GM21390 (cell line): ENCODE measurements around the gene CSTPP1.
"Not testable (repeated sequence)": the region's sequence is repeated elsewhere in the genome, so short reads cannot be mapped to it uniquely, and the experiment has no call there.

Experiments
- ATAC-seq: cut with Tn5 transposase; IDR thresholded peaks from one replicate; pipeline ENCODE4 v1.9.1; 2021; ENCODE audit not compliant: unreplicated experiment

Gene CSTPP1

DNA sequence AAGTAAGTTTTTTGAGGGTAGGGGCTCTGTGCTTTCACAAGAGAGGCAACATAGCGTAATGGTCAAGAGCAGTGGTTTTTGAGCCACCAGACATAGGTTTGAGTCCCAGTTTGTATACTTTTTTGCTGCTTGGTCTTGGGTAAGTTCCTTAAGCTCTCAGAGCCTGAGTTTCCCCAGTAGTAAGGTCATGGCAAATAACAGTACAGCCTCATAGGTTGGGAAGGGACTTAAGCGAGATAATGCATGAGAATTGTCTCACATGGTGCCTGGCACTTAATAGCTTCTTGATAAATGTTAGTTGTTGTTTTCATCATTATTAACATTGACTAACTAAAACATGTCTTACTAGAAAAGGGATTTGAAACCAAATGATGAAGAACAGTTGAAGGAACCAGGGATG lies 157.0 kb downstream of the CSTPP1 start:
- no peak for ATAC-seq

- not testable (repeated sequence) for ATAC-seq
These were observed 160.3 kb downstream of the CSTPP1 start for GRCh38 chr11:47096871-47097270.

DNA sequence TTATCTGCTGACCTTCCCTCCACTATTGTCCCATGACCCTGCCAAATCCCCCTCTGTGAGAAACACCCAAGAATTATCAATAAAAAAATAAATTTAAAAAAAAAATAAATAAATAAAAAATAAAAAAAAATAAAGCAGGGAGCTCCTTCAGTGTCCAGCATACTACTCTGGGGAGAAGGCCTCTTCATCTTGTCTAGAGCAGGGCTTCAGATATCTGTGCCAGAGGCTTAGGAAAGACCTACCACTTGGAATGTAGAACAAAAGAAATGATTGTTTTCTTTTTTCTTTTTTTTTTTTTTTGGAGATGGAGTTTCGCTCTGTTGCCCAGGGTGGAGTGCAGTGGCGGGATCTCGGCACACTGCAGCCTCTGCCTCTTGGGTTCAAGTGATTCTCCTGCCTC lies 161.7 kb downstream of the CSTPP1 start:
- ATAC-seq = not testable (repeated sequence)

GRCh38 chr11:47099214-47099917 lies 162.8 kb downstream of the CSTPP1 start:
- no peak for ATAC-seq

DNA sequence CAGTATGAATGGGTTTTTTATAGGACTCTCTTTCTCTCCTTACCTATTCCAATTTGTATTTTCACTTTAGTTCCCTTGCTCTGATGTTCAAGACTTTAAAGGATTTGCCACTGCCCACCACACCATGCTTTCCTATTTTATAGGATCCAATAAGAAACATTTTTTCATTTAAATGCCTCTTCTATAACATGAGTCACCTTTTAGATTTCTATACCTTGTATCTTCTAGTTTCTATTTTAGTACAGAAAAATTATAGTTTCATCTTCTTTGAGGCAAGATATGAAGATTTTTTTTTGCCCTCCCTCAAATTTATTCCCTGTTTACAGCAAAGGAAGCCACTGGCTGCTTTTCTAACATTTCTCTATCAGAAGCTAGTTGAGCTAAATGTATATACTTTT lies 163.4 kb downstream of the CSTPP1 start:
- ATAC-seq = no peak

DNA sequence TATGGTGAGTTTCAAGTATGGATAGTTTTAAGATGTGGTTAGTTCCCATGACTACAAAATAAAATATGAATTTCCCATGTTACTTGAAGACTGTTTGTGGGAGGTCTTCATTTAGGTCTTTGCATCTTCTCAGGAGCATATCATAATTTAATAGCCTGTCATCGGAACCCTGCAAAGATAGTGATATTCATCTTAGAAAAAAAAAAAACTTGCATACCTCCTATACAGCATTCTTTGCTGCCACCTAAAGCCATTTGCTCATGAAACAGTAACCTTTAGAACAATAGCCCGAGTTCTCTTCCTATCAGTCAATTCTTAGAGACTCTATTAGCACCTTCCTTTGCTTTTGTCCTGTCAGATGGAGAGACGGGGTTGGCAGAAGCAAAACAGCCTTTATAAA lies 164.8 kb downstream of the CSTPP1 start:
- no peak for ATAC-seq

DNA sequence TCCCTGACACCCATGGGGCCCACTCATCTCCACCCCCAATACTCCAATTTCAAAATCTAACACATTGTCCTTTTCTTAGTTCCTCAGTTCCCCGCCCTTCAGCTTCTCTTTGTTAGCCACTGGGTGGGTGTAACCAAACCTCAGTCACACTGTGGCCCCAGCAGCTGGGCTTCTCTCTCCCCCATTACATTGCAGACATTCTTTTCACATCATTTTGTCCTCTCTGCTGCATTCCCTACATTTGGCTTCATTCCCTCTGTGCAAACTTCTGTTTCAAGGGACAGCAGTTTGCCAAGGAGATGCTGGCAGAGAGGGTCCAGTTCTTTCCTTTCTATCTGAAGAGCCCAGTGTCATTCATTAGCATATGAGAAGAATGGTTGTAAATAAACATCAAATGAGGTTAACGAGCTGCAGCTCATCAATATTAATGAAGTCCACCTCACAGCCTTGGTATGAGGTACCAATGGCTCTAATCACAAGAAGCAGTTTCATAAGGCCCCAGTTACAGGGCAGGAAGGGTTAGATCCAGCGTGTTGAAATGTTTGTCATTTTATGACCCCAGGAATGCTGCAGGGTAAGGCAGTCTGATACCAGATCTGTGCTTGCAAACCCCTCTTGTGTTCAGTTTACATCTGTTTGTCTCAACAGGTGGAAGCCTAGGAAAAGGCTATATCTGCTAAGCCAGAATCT lies 167.8 kb downstream of the CSTPP1 start:
- ATAC-seq = no peak

GRCh38 chr11:47105541-47105940 lies 169.0 kb downstream of the CSTPP1 start:
- ATAC-seq = no peak

DNA sequence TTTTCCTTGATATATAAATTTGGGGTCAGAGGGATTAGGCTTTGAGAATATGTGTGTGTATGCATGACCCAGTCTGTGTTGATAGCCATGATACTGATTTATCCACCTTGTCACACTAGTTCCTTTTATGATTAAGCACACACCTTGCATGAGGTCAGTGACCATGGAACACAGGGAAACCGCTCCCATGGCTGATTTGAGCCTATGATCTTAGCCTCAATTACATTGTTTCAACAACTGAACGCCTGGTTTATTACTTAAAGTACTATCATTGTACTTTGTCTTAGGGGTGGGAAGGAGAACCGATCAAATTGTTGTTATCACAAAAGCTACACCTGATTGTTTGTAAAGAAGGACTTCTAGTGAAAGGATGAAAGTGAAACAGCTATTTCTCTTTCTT lies 169.4 kb downstream of the CSTPP1 start:
- no peak for ATAC-seq

- no peak for ATAC-seq
These were observed 170.3 kb downstream of the CSTPP1 start for GRCh38 chr11:47106798-47107411.

GRCh38 chr11:47107744-47108143 lies 171.2 kb downstream of the CSTPP1 start:
- ATAC-seq = no peak

DNA sequence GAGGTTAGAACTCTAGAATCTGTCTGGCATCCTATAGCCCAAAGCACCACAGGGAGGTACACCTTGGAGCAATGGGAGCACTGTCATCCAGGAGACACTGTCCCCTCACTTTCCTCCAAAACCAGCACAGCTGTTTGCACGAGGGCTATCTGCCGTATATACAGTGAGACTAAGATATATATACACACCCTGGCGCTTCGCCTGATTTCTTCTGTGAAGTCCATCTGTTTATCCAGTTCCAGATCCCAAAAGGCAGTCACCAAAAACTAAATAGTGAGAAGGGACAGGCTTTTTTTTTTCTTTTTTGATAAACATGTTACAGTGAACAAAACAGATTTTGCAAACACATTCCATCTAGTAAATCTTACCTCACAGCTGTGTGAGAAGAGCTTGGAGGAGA lies 171.7 kb downstream of the CSTPP1 start:
- no peak for ATAC-seq

GRCh38 chr11:47109051-47109726 lies 172.6 kb downstream of the CSTPP1 start:
- ATAC-seq = peak; percentile 43

DNA sequence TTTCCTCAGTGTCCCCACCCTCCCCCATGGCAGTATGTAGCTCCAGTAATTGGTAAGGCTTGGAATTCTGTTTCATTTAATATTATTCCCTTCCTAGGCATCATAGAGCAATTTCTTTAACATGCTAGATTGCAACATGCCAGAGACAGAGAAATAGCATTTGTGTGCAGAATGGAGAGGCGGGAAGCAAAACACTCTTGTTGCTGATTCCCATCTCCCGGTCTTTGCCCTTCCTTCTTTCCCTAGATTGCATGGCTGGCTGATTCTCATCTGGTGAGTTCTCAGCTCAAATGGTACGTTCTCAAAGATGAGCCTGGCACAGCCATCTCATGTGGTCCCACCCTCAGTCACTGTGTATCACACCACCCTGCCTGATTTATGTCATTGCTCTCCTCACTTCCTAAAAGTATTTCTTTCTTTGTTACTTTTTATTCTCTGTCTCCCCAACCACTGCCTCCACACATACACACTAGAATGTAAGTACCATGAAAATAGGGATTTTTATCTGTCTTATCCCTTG lies 173.2 kb downstream of the CSTPP1 start:
- no peak for ATAC-seq

DNA sequence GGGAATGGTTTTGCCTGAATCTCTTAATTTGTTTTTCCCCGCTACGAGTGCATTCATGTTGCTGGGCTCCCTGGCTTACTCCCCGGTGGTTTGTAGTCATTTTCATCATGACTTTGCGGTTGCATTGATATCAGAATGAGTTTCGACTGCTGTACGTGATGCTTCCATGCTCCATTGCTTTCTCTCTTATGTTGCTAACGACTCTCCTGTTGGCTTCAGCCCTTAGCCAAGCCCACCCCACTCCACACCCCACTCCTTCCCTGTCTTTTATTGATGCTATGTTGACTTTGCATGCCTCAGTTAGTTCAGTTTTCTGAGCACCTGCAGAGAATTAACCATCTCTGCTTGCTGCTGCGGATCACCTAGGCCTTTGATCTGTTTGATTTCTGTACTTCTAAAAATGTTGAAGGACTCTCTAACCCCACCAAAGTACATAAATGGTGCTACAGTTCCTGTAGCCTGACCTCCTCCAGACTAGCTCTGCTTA lies 174.8 kb downstream of the CSTPP1 start:
- ATAC-seq = peak; percentile 90

GRCh38 chr11:47112941-47113340 lies 176.4 kb downstream of the CSTPP1 start:
- ATAC-seq = not testable (repeated sequence)

DNA sequence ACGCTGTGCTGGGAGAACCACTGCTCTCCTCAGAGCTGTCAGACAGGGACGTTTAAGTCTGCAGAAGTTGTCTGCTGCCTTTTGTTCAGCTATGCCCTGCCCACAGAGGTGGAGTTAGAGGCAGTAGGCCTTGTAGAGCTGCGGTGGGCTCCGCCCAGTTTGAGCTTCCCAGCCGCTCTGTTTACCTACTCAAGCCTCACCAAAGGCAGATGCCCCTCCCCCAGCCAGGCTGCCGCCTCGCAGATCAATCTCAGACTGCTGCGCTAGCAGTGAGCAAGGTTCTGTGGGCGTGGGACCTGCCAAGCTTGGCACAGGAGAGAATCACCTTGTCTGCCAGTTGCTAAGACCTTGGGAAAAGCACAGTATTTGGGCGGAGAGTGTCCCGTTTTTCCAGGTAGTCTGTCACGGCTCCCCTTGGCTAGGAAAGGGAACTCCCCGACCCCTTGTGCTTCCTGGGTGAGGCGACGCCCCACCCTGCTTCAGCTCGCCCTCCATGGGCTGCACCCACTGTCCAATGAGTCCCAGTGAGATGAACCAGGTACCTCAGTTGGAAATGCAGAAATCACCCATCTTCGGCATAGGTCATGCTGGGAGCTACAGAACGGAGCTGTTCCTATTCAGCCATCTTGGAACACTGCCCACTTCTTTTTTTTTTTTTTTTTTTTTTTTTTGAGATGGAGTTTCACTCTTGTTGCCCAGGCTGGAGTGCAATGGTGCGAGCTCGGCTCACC lies 182.6 kb downstream of the CSTPP1 start:
- ATAC-seq = not testable (repeated sequence)

DNA sequence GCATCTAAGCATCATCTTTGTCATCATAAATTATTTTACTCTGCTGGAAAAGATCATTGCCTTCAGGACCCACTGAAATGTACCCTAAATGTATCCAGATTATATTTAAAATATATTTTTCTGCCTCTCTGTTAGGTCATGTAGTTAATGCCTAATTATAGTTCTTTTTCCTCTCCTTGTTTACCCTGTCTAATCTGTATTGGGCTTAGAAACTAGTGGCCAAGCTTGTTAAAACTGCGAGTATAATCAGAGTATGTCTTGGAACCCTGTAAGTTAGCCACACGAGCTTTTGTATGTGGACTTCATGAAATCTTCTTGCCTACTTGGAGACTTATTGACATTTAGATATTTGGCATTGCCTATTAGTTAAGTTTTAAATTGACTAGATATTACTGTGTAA lies 184.5 kb downstream of the CSTPP1 start:
- ATAC-seq = no peak

GRCh38 chr11:47121731-47122130 lies 185.2 kb downstream of the CSTPP1 start:
- no peak for ATAC-seq

GRCh38 chr11:47123094-47123493 lies 186.5 kb downstream of the CSTPP1 start:
- ATAC-seq = no peak

GRCh38 chr11:47124675-47125074 lies 188.1 kb downstream of the CSTPP1 start:
- no peak for ATAC-seq
